ENCODE results near the gene KAZN. TPM values are rescaled to one million over a fixed set of nuclear protein-coding genes. Genes with fewer than 3 reads are reported as not detected.

Gene KAZN
- total and polyA plus RNA-seq, 4 donors, result 17.8 to 54.0 (median 38.4) TPM

DNA sequence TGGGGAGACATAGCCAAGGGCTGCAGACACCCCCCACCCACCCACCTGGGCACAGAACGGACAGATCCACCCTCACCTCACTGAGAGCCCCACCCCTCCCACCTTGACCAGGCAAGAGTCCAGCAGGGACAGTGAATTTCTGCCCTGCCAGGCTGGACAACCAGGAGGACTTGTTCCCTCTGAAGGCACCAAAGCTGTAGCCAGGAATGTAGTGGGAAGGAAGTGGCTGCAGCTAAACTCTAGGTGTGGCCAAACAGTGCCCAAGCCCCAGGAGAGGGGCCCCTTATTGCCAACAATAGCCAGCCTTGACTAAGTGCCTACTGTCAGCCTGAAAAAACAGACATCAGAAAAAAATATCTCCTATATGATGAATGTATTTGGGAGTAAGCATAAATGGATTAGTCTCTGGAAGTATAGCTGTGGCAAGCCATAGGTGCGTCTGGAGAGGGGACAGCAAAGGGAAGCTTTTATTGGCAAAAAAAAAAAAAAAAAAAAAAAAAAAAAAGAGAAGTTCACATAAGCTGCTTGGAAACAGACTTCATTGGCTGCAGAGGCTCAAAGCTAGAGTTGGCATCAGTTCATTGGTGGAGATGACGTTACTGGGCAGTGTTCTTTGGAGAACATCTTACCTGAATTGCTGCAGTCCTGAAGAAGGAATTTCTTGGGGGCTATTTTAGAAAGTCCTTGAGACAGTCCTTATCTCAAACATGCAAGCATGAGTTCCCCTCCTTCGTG, 490.9 kb downstream of the KAZN start:
- peaks cover 8% of the 10 kb centered on the region for H3K36me3 ChIP-seq (ENCODE audit: control insufficient read depth, insufficient read depth, low read length)
- H3K4me1 ChIP-seq (ENCODE audit: control insufficient read depth, insufficient read depth, low read length), result peaks cover 28% of the 10 kb centered on the region
- 79% methylated on average over 4 of the region's 4 CpGs for WGBS (ENCODE audit: insufficient coverage)
- H3K27ac ChIP-seq (ENCODE audit: low read depth, low read length), result no peak overlapping the region
- DNase-seq (ENCODE audit: low read depth in 4 of 6, low spot score in 6 of 6), result peak in 1 of 6 donors; percentile 70
- H3K4me3 ChIP-seq (ENCODE audit: low read depth, low read length), result no peak overlapping the region
- H3K27me3 ChIP-seq (ENCODE audit: control insufficient read depth, insufficient read depth, low read length), result no peaks in the 10 kb centered on the region
- H3K9me3 ChIP-seq (ENCODE audit: control insufficient read depth, insufficient read depth, low read length), result no peaks in the 10 kb centered on the region

DNA sequence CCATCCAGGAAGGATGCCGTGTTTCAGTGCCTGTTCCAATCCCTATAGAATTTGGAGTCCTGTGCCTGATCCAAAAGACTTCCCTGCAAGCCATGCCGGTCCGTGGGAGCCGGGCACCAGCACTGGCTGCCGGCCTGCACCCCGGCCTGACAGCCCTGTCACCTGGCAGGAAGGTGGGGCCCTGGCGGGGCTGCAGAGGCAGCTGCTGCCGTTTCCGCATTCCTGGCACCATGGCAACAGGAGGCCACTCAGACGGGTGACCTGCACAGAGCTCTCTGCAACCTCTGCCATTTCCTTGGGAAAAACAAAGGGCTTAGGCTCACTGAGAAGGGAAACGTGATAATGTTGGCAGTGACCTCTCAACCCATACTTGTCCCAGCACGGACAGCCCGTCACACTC, 491.9 kb downstream of the KAZN start:
- no peaks in the 10 kb centered on the region for H3K27me3 ChIP-seq (ENCODE audit: control insufficient read depth, insufficient read depth, low read length)
- no peak overlapping the region for H3K27ac ChIP-seq (ENCODE audit: low read depth, low read length)
- H3K4me1 ChIP-seq (ENCODE audit: control insufficient read depth, insufficient read depth, low read length), result peaks cover 28% of the 10 kb centered on the region
- no peak overlapping the region for H3K4me3 ChIP-seq (ENCODE audit: low read depth, low read length)
- H3K36me3 ChIP-seq (ENCODE audit: control insufficient read depth, insufficient read depth, low read length), result peaks cover 15% of the 10 kb centered on the region
- peak in 1 of 6 donors; percentile 44 for DNase-seq (ENCODE audit: low read depth in 4 of 6, low spot score in 6 of 6)
- WGBS (ENCODE audit: insufficient coverage), result 21% methylated on average over 11 of the region's 13 CpGs
- H3K9me3 ChIP-seq (ENCODE audit: control insufficient read depth, insufficient read depth, low read length), result no peaks in the 10 kb centered on the region

DNA sequence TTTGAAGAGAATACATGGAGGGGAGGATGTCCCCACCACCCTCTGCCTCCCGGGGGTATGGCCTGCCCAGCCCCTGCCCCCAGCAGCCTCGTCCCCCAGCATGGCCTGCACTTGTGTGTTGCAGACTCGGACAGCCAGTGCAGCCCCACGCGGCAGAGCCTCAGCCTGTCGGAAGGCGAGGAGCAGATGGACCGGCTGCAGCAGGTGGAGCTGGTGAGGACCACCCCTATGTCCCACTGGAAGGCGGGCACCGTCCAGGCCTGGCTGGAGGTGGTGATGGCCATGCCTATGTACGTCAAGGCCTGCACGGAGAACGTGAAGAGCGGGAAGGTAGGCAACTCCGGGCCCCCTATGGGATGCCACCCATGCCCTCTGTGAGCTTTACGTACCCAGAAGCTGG, 495.6 kb downstream of the KAZN start:
- H3K27ac ChIP-seq (ENCODE audit: low read depth, low read length), result no peak overlapping the region
- 88% methylated on average over 16 of the region's 16 CpGs for WGBS (ENCODE audit: insufficient coverage)
- DNase-seq (ENCODE audit: low read depth in 4 of 6, low spot score in 6 of 6), result no peak
- H3K4me3 ChIP-seq (ENCODE audit: low read depth, low read length), result no peak overlapping the region
- peaks cover 18% of the 10 kb centered on the region for H3K4me1 ChIP-seq (ENCODE audit: control insufficient read depth, insufficient read depth, low read length)
- H3K27me3 ChIP-seq (ENCODE audit: control insufficient read depth, insufficient read depth, low read length), result no peaks in the 10 kb centered on the region
- H3K9me3 ChIP-seq (ENCODE audit: control insufficient read depth, insufficient read depth, low read length), result no peaks in the 10 kb centered on the region
- H3K36me3 ChIP-seq (ENCODE audit: control insufficient read depth, insufficient read depth, low read length), result peaks cover 26% of the 10 kb centered on the region

DNA sequence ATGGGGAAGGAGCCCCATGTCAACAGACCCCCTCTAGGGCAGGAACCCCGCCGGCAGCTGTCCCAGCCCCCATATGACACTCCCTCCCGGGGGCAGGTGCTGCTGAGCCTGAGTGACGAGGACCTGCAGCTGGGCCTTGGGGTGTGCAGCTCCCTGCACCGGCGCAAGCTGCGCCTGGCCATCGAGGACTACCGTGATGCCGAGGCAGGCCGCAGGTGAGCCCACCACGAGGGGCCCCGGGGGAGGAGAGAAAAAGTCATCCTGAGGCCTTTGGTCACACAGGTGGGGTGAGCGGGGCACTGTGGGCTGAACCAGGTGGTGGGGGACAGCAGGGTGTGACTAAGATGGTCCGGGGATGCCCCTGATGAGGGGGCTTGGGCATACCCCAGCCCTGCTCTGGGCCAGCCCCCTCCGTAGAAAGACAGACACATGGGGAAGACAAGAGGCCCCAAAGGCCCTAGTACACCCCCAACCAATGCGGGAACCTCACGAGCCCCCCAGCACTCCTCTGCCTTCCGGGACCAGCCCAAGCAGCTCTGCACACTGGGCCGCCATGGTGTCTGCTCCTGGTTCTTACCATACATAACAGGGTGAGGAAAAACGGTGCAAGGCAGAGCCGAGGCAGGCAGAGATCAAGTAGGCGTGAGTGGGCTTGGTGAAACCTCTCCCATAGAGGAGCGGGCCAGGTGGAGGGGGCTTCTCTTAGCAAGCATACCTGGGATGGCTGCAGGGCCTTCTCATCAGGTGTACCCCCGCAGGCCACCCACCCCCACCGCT, 496.4 kb downstream of the KAZN start:
- H3K27ac ChIP-seq (ENCODE audit: low read depth, low read length), result no peak overlapping the region
- no peaks in the 10 kb centered on the region for H3K9me3 ChIP-seq (ENCODE audit: control insufficient read depth, insufficient read depth, low read length)
- DNase-seq (ENCODE audit: low read depth in 4 of 6, low spot score in 6 of 6), result no peak
- peaks cover 20% of the 10 kb centered on the region for H3K4me1 ChIP-seq (ENCODE audit: control insufficient read depth, insufficient read depth, low read length)
- WGBS (ENCODE audit: insufficient coverage), result 88% methylated on average over 20 of the region's 26 CpGs
- no peaks in the 10 kb centered on the region for H3K27me3 ChIP-seq (ENCODE audit: control insufficient read depth, insufficient read depth, low read length)
- peaks cover 26% of the 10 kb centered on the region for H3K36me3 ChIP-seq (ENCODE audit: control insufficient read depth, insufficient read depth, low read length)
- H3K4me3 ChIP-seq (ENCODE audit: low read depth, low read length), result no peak overlapping the region

DNA sequence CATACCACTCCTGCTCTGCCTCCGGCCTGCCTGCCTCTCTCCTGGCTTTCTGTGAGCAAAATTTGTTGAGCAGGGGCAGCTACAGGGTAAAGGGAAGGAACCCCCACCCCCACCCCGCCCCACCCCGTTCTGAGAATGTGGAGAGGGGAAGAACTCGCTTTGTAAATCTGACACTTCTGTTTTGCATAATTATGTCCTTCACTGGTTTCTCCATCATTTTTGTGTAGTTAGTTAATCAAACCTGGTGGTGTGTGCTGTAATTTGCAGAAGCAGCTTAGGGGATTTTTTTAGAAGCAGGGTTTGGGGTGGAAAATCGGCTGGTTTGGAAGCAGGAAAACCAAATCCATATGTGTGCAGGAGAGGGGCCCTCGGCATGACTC, 497.0 kb downstream of the KAZN start:
- Histone ChIP-seq H3K4me1 (ENCODE audit: control insufficient read depth, insufficient read depth, low read length) (peaks cover 20% of the 10 kb centered on the region), H3K4me3 (ENCODE audit: low read depth, low read length) (no peak overlapping the region), H3K27ac (ENCODE audit: low read depth, low read length) (no peak overlapping the region), H3K9me3 (ENCODE audit: control insufficient read depth, insufficient read depth, low read length) (no peaks in the 10 kb centered on the region), H3K36me3 (ENCODE audit: control insufficient read depth, insufficient read depth, low read length) (peaks cover 24% of the 10 kb centered on the region), H3K27me3 (ENCODE audit: control insufficient read depth, insufficient read depth, low read length) (no peaks in the 10 kb centered on the region)
- DNase-seq (ENCODE audit: low read depth in 4 of 6, low spot score in 6 of 6), result no peak
- 71% methylated on average over 2 of the region's 6 CpGs for WGBS (ENCODE audit: insufficient coverage)

DNA sequence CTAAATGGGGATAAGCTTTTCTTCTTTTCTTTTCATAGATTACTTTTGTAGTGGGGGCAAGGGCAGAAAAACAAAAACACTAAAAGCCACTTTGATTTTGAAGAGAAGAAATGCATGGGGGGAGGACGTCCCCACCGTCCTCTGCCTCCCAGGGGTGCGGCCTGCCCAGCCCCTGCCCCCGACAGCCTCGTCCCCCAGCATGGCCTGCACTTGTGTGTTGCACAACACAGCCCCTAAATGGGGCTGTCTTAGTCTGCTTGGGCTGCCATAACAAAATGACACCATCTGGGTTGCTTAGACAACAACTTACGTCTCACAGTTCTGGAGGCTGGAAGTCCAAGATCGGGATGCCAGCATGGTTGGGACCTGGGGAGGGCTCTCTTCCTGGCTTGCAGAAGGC, 497.8 kb downstream of the KAZN start:
- WGBS (ENCODE audit: insufficient coverage), result 79% methylated on average over 7 of the region's 7 CpGs

DNA sequence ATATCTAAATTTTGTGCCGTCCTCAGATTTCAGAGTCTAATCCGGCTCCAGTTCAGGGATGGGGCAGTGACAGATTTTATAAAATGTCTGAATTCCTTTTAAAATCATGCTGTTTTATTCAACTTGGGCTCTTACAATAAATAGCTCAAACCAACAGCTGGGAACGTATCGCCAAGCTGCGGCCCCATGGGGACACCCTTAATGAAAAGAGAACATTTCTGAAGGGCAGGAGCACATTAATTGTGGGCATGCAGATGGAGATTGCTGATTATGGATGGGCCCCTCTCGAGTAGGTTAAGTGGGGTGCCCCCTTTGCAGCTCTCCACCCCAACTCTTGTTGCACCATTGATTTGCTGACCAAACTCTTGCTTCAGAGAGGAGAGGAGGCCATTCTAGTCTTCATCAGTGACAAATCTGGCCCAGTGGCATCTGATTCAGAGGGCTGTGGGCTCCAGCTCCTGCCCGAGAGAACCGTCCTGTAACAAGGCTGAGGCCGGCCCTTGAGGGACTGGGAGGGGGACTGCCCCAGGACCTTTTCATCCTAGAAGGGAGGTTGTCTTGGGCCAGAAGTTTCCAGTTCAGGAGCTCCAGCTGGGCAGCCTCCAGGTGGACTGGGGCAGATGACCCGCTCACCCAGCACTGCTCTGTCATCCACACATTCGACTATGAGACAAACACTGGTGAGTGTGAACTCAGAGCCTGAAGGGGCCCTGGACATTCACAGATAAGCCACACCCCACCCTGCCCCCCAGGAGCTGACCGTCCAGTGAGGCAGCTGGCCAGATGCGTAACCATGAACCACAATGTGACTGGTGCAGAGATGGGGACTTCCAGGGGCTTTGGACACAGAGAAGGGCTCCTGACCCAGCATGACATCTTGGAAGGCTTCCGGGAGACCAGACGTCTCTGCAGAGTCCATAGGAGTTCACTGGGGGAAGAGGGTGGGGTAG, 500.0 kb downstream of the KAZN start:
- Histone ChIP-seq H3K27me3 (ENCODE audit: control insufficient read depth, insufficient read depth, low read length) (peaks cover 2% of the 10 kb centered on the region), H3K36me3 (ENCODE audit: control insufficient read depth, insufficient read depth, low read length) (peaks cover 44% of the 10 kb centered on the region), H3K27ac (ENCODE audit: low read depth, low read length) (no peak overlapping the region), H3K4me3 (ENCODE audit: low read depth, low read length) (no peak overlapping the region), H3K9me3 (ENCODE audit: control insufficient read depth, insufficient read depth, low read length) (no peaks in the 10 kb centered on the region), H3K4me1 (ENCODE audit: control insufficient read depth, insufficient read depth, low read length) (peaks cover 22% of the 10 kb centered on the region)
- WGBS (ENCODE audit: insufficient coverage), result 84% methylated on average over 9 of the region's 15 CpGs
- peak in 1 of 6 donors; percentile 64 for DNase-seq (ENCODE audit: low read depth in 4 of 6, low spot score in 6 of 6)

More for the DNA sequence above, 497.8 kb downstream of the KAZN start:
- H3K4me1 ChIP-seq (ENCODE audit: control insufficient read depth, insufficient read depth, low read length), result peaks cover 22% of the 10 kb centered on the region
- no peak overlapping the region for H3K4me3 ChIP-seq (ENCODE audit: low read depth, low read length)
- no peak overlapping the region for H3K27ac ChIP-seq (ENCODE audit: low read depth, low read length)
- DNase-seq (ENCODE audit: low read depth in 4 of 6, low spot score in 6 of 6), result no peak
- no peaks in the 10 kb centered on the region for H3K9me3 ChIP-seq (ENCODE audit: control insufficient read depth, insufficient read depth, low read length)
- peaks cover 28% of the 10 kb centered on the region for H3K36me3 ChIP-seq (ENCODE audit: control insufficient read depth, insufficient read depth, low read length)
- peaks cover 2% of the 10 kb centered on the region for H3K27me3 ChIP-seq (ENCODE audit: control insufficient read depth, insufficient read depth, low read length)

DNA sequence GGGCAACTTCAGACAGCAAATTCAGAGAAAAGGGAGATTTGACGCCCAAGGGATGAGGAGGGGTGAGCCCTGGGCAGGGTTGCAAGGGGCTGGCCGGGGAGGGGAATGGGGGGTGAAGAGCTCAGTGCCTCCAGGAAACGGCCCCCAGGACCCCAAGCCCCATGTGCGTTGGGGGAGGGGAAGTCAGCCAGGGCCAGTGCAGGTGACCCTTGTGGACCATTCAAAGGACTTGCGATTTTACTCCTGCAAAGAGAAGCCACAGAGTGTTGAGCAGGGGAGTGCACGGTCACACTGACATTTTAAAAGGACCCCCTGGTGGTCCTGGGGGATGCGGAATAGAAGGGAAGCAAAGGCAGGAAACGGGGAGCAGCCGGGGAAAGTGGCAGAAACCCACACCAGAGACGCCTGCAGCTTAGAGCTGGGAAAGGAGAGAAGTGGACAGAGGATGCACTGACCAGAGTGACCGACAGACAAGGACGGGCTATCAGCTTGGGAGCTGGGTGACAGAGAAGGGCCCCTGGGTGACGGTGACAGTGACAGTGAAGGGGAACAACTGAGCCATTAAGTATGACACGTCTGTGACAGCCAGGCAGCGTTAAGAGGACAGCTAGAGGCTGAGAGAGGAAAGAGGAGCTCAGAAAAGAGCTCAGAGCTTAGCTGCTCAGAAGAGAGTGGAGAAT, 501.1 kb downstream of the KAZN start:
- no peak for DNase-seq (ENCODE audit: low read depth in 4 of 6, low spot score in 6 of 6)
- 56% methylated on average over 15 of the region's 15 CpGs for WGBS (ENCODE audit: insufficient coverage)
- H3K4me3 ChIP-seq (ENCODE audit: low read depth, low read length), result no peak overlapping the region
- no peak overlapping the region for H3K27ac ChIP-seq (ENCODE audit: low read depth, low read length)
- H3K4me1 ChIP-seq (ENCODE audit: control insufficient read depth, insufficient read depth, low read length), result peaks cover 22% of the 10 kb centered on the region
- H3K27me3 ChIP-seq (ENCODE audit: control insufficient read depth, insufficient read depth, low read length), result peaks cover 2% of the 10 kb centered on the region
- peaks cover 47% of the 10 kb centered on the region for H3K36me3 ChIP-seq (ENCODE audit: control insufficient read depth, insufficient read depth, low read length)
- no peaks in the 10 kb centered on the region for H3K9me3 ChIP-seq (ENCODE audit: control insufficient read depth, insufficient read depth, low read length)

Data from spinal cord (tissue), 10 donors.